Lower leg skin (tissue), 3 donors: ENCODE measurements around the gene PLCG2.

Experiments used
- POLR2A ChIP-seq, 2 donors: fragments of 450-650 bp; IDR thresholded peaks; one replicate each; pipeline ENCODE4 v1.6.1; 2016 to 2017; ENCODE audit warnings: antibody characterized with exemption in 2 of 2, mild to moderate bottlenecking in 1 of 2, moderate library complexity in 1 of 2
- TF ChIP-seq, protein P1 (sequence below), 3 donors: fragments of 450-650 bp; IDR thresholded peaks; one replicate each; pipeline ENCODE4 v1.5.1; 2016; ENCODE audit warnings: antibody characterized with exemption in 3 of 3, mild to moderate bottlenecking in 3 of 3, moderate library complexity in 2 of 3

DNA sequence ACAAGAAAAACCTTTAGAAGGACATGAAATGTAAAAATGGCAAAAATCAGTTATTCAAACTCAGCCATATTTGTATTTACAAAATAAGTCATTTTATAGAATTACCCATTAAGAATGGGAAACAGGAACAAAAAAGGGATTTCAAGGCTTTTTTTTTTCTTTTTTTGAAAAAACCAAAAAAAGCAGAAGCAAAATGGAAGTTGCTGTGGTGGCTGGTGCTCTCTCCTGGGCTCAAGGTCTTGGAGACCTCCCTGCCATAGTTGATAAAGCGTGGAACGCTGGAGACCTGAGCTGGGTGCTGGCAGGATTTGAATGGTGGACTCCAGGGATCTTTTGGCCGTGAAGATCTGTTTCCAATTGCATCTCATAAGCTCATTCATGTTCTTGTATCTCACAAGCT is 3.1 kb downstream of the PLCG2 start:
- TF ChIP-seq, protein P1, sequence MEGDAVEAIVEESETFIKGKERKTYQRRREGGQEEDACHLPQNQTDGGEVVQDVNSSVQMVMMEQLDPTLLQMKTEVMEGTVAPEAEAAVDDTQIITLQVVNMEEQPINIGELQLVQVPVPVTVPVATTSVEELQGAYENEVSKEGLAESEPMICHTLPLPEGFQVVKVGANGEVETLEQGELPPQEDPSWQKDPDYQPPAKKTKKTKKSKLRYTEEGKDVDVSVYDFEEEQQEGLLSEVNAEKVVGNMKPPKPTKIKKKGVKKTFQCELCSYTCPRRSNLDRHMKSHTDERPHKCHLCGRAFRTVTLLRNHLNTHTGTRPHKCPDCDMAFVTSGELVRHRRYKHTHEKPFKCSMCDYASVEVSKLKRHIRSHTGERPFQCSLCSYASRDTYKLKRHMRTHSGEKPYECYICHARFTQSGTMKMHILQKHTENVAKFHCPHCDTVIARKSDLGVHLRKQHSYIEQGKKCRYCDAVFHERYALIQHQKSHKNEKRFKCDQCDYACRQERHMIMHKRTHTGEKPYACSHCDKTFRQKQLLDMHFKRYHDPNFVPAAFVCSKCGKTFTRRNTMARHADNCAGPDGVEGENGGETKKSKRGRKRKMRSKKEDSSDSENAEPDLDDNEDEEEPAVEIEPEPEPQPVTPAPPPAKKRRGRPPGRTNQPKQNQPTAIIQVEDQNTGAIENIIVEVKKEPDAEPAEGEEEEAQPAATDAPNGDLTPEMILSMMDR (IDR thresholded peaks at IDR 0.05), result no peak
- no peak for TF ChIP-seq POLR2A (IDR thresholded peaks at IDR 0.05)
